Tongue (tissue), 2 donors: ENCODE results near the gene PAXIP1. TPM values are rescaled to one million over a fixed set of nuclear protein-coding genes. Genes with fewer than 3 reads are reported as not detected.
A peak's percentile ranks its signal among the peaks of the same experiment; 100 is the strongest.

Experiments used
- DNase-seq: peaks from one replicate; pipeline ENCODE4 v3.0.0-alpha.2; 2015
- total RNA-seq: library from RNA; depleted of rRNA; stranded (reverse); fragments of >200 nt; gene quantifications from one replicate; pipeline ENCODE4 v1.2.3, GENCODE V29; 2014

The PAXIP1 gene
- total RNA-seq, 1 donor from 2014 or later: 15.6 TPM

DNA sequence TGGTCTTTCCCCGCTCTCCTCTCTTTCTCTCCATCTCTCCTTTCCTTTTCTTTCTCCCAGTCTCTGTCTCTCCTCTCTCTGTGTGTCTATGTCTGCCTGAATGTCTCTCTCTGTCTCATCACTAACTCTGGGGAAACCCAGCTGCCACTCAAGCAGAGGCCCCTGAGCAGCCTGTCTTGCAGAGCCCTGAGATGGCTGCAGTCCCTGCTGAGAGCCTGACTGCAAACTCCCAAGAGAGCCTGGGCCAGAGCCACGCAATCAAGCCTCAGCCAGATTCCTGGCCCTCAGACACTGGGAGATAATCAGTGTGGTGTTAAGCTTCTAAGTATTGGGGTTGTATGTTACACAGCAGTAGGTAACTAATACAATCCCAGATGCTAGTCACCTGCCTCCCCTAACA, 91.5 kb downstream of the PAXIP1 start:
- DNase-seq: no peak

GRCh38 chr7:154910977-154911376, 91.9 kb downstream of the PAXIP1 start:
- no peak for DNase-seq

GRCh38 chr7:154910125-154910524, 92.8 kb downstream of the PAXIP1 start:
- no peak for DNase-seq

DNA sequence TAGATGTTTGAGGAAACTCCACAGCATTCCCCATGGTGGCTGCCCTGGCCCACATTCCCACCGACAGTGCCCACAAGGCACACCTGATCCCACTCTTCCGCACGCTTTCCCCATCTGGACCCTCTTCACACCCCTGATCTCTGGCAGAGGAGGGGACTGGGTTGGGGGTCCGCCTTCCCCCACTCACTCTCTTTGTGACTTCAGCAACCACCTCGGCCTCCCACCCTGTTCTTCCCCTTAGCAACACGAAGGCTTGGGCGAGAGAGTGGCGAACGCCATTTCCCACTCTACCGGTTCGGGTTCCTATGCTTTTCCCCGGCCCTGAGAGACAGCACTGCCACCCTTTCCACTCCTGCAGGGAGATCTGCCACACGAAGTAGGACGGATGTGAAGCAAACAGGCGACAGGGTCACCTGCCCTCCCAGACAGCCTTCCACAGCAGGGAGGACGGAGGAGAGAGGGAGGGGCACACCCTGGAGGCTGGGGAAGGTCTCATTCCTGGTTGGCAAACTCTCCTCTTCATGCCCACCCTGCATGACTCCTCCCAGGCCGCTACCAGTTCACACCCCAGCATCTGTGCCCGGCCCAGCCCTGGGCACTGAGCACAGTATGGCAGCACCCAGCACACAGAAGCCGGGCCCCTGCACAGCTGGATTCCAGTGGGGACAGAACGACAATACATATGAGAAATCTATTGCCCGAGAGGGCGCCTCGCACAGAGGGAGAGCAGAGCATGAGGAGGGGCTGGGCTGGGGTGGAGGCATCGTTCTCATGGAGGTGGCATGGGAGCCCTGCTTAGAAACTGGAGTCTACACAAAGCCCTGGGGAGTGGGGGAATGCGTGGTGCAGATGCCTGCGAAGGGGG, 93.5 kb downstream of the PAXIP1 start:
- DNase-seq: no peak

GRCh38 chr7:154907651-154908620, 95.0 kb downstream of the PAXIP1 start:
- DNase-seq: no peak

DNA sequence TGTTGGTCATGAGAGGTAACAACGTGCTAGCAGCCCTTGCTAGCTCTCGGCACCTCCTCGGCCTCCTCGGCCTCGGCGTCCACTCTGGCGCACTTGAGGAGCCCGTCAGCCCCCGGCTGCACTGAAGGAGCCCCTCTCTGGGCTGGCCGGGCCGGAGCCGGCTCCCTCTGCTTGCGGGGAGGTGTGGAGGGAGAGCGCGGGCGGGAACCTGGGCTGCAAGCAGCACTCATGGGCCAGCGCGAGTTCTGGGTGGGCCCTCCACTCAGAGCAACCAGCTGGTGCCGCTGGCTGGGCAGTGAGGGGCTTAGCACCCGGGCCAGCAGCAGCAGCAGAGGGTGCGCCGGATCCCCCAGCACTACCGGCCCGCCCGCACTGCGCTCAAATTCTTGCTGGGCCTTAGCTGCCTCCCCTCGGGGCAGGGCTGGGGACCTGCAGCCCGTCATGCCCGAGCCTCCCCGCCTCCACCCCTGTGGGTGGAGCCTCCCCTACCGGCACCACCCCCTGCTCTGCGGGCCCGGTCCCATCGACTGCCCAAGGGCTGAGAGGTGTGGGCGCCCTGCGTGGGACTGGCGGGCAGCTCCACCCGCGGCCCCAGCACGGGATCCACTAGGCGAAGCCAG, 96.1 kb downstream of the PAXIP1 start:
- no peak for DNase-seq

- DNase-seq: no peak
Measured at GRCh38 chr7:154906201-154906600, 96.7 kb downstream of the PAXIP1 start.

DNA sequence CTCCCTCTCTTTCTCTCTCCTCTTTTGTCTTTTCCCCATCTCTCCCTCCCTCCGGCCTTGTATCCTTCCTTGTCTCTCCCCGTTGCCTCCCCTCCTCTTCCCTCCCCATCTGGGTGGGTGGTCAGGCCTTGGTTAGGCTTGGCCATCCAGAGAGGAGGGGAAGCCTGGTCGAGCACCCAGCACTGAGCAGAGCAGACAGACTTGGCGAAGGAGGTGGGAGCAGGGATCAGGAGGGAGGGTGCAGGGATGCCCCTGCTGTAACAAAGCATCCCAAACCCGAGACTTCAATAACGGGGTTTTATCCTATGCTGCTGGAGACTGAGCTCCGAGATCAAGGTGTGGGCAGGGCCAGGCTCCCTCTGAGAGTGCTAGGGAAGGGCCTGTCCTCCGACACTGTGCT, 97.3 kb downstream of the PAXIP1 start:
- DNase-seq: no peak

- DNase-seq: peak; percentile 10
Measured at GRCh38 chr7:154905146-154905545, 97.8 kb downstream of the PAXIP1 start.

GRCh38 chr7:154903083-154903731, 99.7 kb downstream of the PAXIP1 start:
- DNase-seq: no peak

- DNase-seq: no peak
Measured at GRCh38 chr7:154902600-154903082, 100.3 kb downstream of the PAXIP1 start.

DNA sequence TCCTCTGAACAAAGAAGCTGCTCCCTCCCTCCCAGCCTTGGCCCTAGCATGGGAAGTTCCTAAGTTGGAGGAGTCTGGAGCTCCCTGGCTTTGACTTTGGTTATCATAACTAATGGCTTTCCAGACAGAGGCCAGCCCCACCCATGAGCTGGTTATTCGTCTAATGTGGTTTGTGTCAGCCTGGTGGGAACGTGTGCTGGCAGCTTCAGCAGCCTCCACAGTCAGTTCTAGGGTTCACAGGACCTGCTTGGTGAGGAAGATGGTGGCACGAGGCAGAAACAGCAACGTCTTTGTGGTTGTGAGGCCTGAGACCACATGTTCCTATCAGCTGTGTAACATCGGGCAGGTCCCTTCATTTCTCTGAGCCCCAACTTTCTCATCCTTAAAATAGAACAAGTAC, 103.1 kb downstream of the PAXIP1 start:
- DNase-seq: no peak

DNA sequence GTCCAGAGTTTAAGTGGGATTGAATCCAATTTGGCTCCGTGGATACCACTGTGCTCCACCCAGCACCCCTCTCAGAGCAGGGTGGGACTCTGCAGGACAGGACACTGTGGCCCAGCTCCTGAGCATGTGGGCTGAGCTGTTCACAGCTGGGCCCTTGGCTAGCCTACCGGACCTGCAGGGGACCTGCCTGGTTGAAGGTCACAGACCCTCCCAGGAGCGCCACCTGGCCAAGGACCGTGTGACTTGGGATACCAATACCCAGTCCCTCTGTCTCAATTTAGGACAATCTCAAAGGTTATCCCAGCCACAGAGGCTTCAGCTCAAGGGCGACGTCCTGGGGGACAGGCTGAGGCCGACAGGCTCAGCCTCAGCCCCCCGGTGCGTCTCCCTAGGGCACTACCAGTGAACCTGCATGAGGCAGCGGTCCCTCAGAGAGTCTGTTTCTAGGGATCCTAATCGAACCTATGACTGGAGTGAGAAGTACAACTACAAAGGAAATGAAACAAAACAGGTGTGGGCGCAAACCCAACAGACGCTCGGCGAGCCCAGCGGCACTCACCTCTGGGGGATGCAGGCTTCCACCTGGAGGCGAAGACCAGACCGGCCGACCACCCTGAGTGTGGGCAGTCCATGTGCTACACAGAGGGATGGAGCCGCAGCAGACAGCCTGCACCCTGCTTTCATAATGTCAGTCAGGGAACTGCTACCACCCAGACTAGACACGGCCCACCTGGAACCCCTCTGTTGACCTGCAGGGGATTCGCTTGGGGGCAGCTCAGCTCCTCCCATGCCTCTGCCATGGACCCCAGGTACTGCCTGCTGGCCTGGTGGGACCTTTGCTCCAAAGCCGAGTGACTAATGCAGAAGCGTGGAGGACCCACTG, 103.7 kb downstream of the PAXIP1 start:
- no peak for DNase-seq

GRCh38 chr7:154896076-154896475, 106.8 kb downstream of the PAXIP1 start:
- DNase-seq: no peak

Other genes starting within 250 kb of the PAXIP1 start
- not detected for gene HTR5A, start 67.2 kb upstream of the PAXIP1 start, total RNA-seq